Neural cell (in vitro differentiated cells): ENCODE measurements around the gene TIMM23. TPM values are rescaled to one million over a fixed set of nuclear protein-coding genes. Genes with fewer than 3 reads are reported as not detected.
A peak's percentile ranks its signal among the peaks of the same experiment; 100 is the strongest.
"Not testable (repeated sequence)": the region's sequence is repeated elsewhere in the genome, so short reads cannot be mapped to it uniquely, and the experiment has no call there.

Experiments
- H2AFZ ChIP-seq: fragments of 200-600, 300-800 bp; sonication (generic), shearing (Covaris generic); 2 replicates; pipeline ENCODE4 v1.6.0; 2014; ENCODE audit warnings: low read depth, mild to moderate bottlenecking, antibody characterized with exemption, low read length, moderate library complexity
- H3F3A ChIP-seq: fragments of 200-600 bp; shearing (Covaris generic); 2 replicates; pipeline ENCODE4 v1.6.1; 2016; ENCODE audit warnings: mild to moderate bottlenecking, moderate library complexity, mixed read lengths, antibody characterized with exemption, low read length; ENCODE audit not compliant: insufficient read depth, poor library complexity, severe bottlenecking
- H3K27ac ChIP-seq: fragments of 200-600, 300-800 bp; sonication (generic), shearing (Covaris generic); 2 replicates; pipeline ENCODE4 v1.5.1; 2014; ENCODE audit warnings: mild to moderate bottlenecking, low read length, moderate library complexity
- H3K27me3 ChIP-seq: fragments of 300-800, 200-600 bp; sonication (generic), shearing (Covaris generic); 2 replicates; pipeline ENCODE4 v1.6.0; 2014; ENCODE audit warnings: mild to moderate bottlenecking, low read depth, low read length, moderate library complexity; ENCODE audit not compliant: insufficient read depth
- H3K36me3 ChIP-seq: fragments of 300-800, 200-600 bp; sonication (generic), shearing (Covaris generic); 2 replicates; pipeline ENCODE4 v1.5.1; 2014; ENCODE audit warnings: mild to moderate bottlenecking, antibody characterized with exemption, low read length, moderate library complexity; ENCODE audit not compliant: insufficient read depth
- H3K4me2 ChIP-seq: fragments of 300-800, 200-600 bp; sonication (generic), shearing (Covaris generic); 2 replicates; pipeline ENCODE4 v1.6.0; 2014; ENCODE audit warnings: mild to moderate bottlenecking, low read length
- H3K4me3 ChIP-seq: fragments of 300-800, 200-600 bp; sonication (generic), shearing (Covaris generic); 2 replicates; pipeline ENCODE4 v1.5.1; 2014; ENCODE audit warnings: mild to moderate bottlenecking, low read length, moderate library complexity
- H3K79me2 ChIP-seq: fragments of 200-600 bp; shearing (Covaris generic); replicated peaks from 2 replicates; pipeline ENCODE4 v1.6.0; 2014; ENCODE audit warnings: mild to moderate bottlenecking, low read length, moderate library complexity; ENCODE audit not compliant: insufficient read depth
- H3K9ac ChIP-seq: fragments of 300-800, 200-600 bp; sonication (generic), shearing (Covaris generic); 2 replicates; pipeline ENCODE4 v1.6.1; 2016; ENCODE audit warnings: mild to moderate bottlenecking, low read length, mixed read lengths
- H3K9me2 ChIP-seq: fragments of 200-600 bp; shearing (Covaris generic); 2 replicates; pipeline ENCODE4 v1.6.1; 2016; ENCODE audit warnings: mild to moderate bottlenecking, low read length, mixed read lengths; ENCODE audit not compliant: insufficient read depth
- H3K9me3 ChIP-seq: fragments of 200-600, 300-800 bp; sonication (generic), shearing (Covaris generic); 2 replicates; pipeline ENCODE4 v1.6.1; 2016; ENCODE audit warnings: mild to moderate bottlenecking, mixed run types, low read length, moderate library complexity, mixed read lengths
- H4K20me1 ChIP-seq: fragments of 200-600 bp; shearing (Covaris generic); 2 replicates; pipeline ENCODE4 v1.6.1; 2016; ENCODE audit warnings: mild to moderate bottlenecking, mixed run types; ENCODE audit not compliant: insufficient read depth
- CTCF ChIP-seq: fragments of 450-650 bp; IDR thresholded peaks from 2 replicates; pipeline ENCODE4 v1.5.1; 2014; ENCODE audit warnings: antibody characterized with exemption, mild to moderate bottlenecking, moderate library complexity; ENCODE audit not compliant: poor library complexity, severe bottlenecking
- MXI1 ChIP-seq: fragments of 450-650 bp; conservative IDR thresholded peaks from 2 replicates; pipeline ENCODE4 v1.6.1; 2014; ENCODE audit warnings: antibody characterized with exemption, mild to moderate bottlenecking; ENCODE audit not compliant: poor library complexity, severe bottlenecking
- RAD21 ChIP-seq: fragments of 450-650 bp; conservative IDR thresholded peaks from 2 replicates; pipeline ENCODE4 v1.6.1; 2014; ENCODE audit warnings: antibody characterized with exemption, mild to moderate bottlenecking, moderate library complexity
- REST ChIP-seq: IDR thresholded peaks from 2 replicates; pipeline ENCODE4 v1.6.1; 2012; ENCODE audit warnings: borderline replicate concordance
- SMC3 ChIP-seq: fragments of 450-650 bp; conservative IDR thresholded peaks from 2 replicates; pipeline ENCODE4 v1.6.1; 2014; ENCODE audit warnings: antibody characterized with exemption, mild to moderate bottlenecking, moderate library complexity; ENCODE audit not compliant: poor library complexity
- TAF1 ChIP-seq: IDR thresholded peaks from 2 replicates; pipeline ENCODE4 v1.6.1; 2012; ENCODE audit warnings: low read depth
- polyA plus RNA-seq: library from polyadenylated mRNA; depleted of rRNA; stranded (reverse); fragments of >200 nt; gene quantifications from 2 replicates; pipeline ENCODE4 v1.2.3, GENCODE V29; 2014

The TIMM23 gene
- polyA plus RNA-seq, 1 donor from 2014 or later = 67.0 TPM

GRCh38 chr10:45983538-45984186 lies 11.4 kb downstream of the TIMM23 start:
- not testable (repeated sequence) for H3K4me2 ChIP-seq, H3K36me3 ChIP-seq, H3F3A ChIP-seq, H3K4me3 ChIP-seq, H3K9me3 ChIP-seq, H3K9me2 ChIP-seq, H3K27me3 ChIP-seq, H3K27ac ChIP-seq, H3K9ac ChIP-seq, H3K79me2 ChIP-seq, H4K20me1 ChIP-seq, H2AFZ ChIP-seq
- TF ChIP-seq CTCF (peak; percentile 56), RAD21 (peak; percentile 34), SMC3 (peak; percentile 48)

GRCh38 chr10:45984473-45984872 lies 12.2 kb downstream of the TIMM23 start:
- not testable (repeated sequence) for H3K9me2 ChIP-seq, H3K4me3 ChIP-seq, H2AFZ ChIP-seq, H3K79me2 ChIP-seq, H3F3A ChIP-seq, H4K20me1 ChIP-seq, H3K36me3 ChIP-seq, H3K9me3 ChIP-seq, H3K27ac ChIP-seq, H3K27me3 ChIP-seq, H3K4me2 ChIP-seq, H3K9ac ChIP-seq

- not testable (repeated sequence) for H3K4me3 ChIP-seq, H3K9ac ChIP-seq, H3K27ac ChIP-seq, H3K4me2 ChIP-seq, H2AFZ ChIP-seq, H3F3A ChIP-seq, H4K20me1 ChIP-seq, H3K79me2 ChIP-seq, H3K9me3 ChIP-seq, H3K9me2 ChIP-seq, H3K36me3 ChIP-seq, H3K27me3 ChIP-seq
Observed at GRCh38 chr10:45985590-45985989, 13.3 kb downstream of the TIMM23 start.

- H2AFZ ChIP-seq = no peak overlapping the region
- no peak overlapping the region for H3K27ac ChIP-seq
- no peaks in the 10 kb centered on the region for H3K79me2 ChIP-seq
- no peak overlapping the region for H3K4me2 ChIP-seq
- no peak overlapping the region for H3K4me3 ChIP-seq
- TF ChIP-seq CTCF (no peak), MXI1 (no peak), TAF1 (no peak), REST (no peak), RAD21 (no peak)
- no peak overlapping the region for H3K9ac ChIP-seq
- H4K20me1 ChIP-seq = no peaks in the 10 kb centered on the region
- no peaks in the 10 kb centered on the region for H3K9me2 ChIP-seq
- no peaks in the 10 kb centered on the region for H3K27me3 ChIP-seq
- no peaks in the 10 kb centered on the region for H3K36me3 ChIP-seq
- no peaks in the 10 kb centered on the region for H3F3A ChIP-seq
- H3K9me3 ChIP-seq = no peaks in the 10 kb centered on the region
Observed at GRCh38 chr10:45997557-45997956, 25.3 kb downstream of the TIMM23 start.
